NCI-H128 (cell line): ENCODE data around the gene OR1J1.

ENCODE experiments used
- DNase-seq: peaks from one replicate; lab custom pipeline; 2025; ENCODE audit not compliant: unreplicated experiment; lab: John Stamatoyannopoulos, UW

The OR1J1 gene

DNA sequence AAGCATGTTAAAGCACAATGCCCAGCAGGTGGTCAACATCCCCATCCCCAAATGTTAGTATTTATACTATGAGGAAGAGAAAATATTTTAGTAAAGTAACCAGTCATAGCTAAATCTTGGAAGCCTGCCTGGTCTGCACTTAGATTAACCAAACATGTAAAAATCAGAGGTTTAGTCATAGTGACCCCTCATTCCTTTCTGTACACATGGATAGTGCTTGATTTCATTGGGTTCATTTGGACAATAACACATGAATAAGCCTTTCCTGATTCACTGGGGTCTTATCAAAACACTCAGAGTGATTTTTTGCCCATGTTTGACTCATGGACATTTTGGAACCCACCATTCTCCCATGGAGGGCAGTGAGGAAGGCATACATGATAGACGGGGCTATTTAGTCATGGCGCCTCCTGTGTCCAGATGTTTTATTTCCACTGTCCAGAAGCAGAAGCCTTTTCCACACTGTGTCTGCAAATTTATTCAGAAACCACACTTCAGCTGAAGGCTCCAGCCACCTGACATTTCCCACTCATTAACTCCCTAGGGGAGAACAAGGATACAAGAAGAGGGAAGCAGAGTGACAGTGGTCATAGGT is 32.5 kb downstream of the OR1J1 start:
- DNase-seq: no peak

GRCh38 chr9:122444041-122444733 is 33.5 kb downstream of the OR1J1 start:
- DNase-seq: no peak

DNA sequence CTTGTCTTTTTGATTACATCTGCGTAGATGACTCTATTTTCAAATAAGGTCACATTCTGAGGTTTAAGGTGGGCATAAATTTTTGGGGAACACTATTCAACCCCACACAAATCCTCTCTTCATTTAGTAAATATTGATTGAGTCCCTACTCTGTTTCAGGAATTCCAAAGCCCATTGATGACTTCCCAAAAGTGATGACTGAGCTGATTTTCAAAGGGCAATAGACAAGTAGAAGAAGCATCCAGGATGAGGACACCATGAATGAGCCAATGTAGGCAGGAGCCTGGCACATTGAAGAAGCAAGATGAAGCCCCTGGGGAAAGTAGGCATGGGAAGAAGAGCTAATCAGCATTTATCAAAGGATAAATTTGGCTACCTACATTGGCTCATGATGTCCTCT is 35.2 kb downstream of the OR1J1 start:
- no peak for DNase-seq
